ENCODE results near the gene CADM2.

DNA sequence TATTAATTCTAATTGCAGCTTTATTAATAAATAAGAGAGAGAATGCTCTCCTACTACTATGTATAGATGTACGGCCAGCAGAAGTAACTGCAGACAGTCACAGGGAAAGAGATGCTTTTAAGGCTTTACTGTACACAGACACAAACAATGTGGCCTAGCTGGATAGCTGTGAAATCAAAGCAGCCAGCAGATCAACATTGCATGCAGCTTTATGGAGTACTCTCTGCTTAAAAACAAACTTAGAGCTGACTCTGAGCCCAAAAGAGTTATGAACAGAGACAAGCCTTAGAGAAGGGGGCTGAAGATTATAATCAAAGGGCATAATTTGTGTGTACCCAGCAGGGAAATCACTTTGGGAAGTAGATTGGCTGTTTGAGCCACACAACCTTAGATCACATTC lies 47.2 kb downstream of the CADM2 start:
- TF ChIP-seq, protein P1, sequence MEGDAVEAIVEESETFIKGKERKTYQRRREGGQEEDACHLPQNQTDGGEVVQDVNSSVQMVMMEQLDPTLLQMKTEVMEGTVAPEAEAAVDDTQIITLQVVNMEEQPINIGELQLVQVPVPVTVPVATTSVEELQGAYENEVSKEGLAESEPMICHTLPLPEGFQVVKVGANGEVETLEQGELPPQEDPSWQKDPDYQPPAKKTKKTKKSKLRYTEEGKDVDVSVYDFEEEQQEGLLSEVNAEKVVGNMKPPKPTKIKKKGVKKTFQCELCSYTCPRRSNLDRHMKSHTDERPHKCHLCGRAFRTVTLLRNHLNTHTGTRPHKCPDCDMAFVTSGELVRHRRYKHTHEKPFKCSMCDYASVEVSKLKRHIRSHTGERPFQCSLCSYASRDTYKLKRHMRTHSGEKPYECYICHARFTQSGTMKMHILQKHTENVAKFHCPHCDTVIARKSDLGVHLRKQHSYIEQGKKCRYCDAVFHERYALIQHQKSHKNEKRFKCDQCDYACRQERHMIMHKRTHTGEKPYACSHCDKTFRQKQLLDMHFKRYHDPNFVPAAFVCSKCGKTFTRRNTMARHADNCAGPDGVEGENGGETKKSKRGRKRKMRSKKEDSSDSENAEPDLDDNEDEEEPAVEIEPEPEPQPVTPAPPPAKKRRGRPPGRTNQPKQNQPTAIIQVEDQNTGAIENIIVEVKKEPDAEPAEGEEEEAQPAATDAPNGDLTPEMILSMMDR (IDR thresholded peaks at IDR 0.05; ENCODE audit: low read depth, low read length, poor library complexity, severe bottlenecking): no peak
- TF ChIP-seq EZH2phosphoT487 (IDR thresholded peaks at IDR 0.05; ENCODE audit: borderline replicate concordance, low read length): no peak

Measured in DOHH2 (cell line).